Trophoblast cell (in vitro differentiated cells and primary cell): Measurements from ENCODE around the gene AGAP1.

Source experiments
- DNase-seq, 2 donors: peaks; one replicate each; pipeline ENCODE4 v3.0.0-alpha.2; 2016
- H2AFZ ChIP-seq: 2 replicates; pipeline ENCODE4 v1.6.1; 2013; ENCODE audit warnings: low read length, moderate library complexity, mild to moderate bottlenecking; ENCODE audit not compliant: insufficient read depth, poor library complexity
- H2AK5ac ChIP-seq: 2 replicates; pipeline ENCODE4 v1.6.1; 2013; ENCODE audit warnings: mild to moderate bottlenecking, low read length
- H2BK120ac ChIP-seq: 2 replicates; pipeline ENCODE4 v1.6.1; 2013; ENCODE audit warnings: low read length, mild to moderate bottlenecking, moderate library complexity; ENCODE audit not compliant: insufficient read depth, poor library complexity
- H2BK12ac ChIP-seq: 2 replicates; pipeline ENCODE4 v1.6.1; 2013; ENCODE audit warnings: mild to moderate bottlenecking, low read length, moderate library complexity
- H2BK5ac ChIP-seq: 2 replicates; pipeline ENCODE4 v1.6.1; 2013; ENCODE audit warnings: low read length, low read depth, moderate library complexity, mild to moderate bottlenecking; ENCODE audit not compliant: poor library complexity
- H3K14ac ChIP-seq: 2 replicates; pipeline ENCODE4 v1.6.1; 2013; ENCODE audit warnings: mild to moderate bottlenecking, low read length
- H3K18ac ChIP-seq: 2 replicates; pipeline ENCODE4 v1.6.1; 2013; ENCODE audit warnings: mild to moderate bottlenecking, low read length
- H3K23ac ChIP-seq: 2 replicates; pipeline ENCODE4 v1.6.1; 2013; ENCODE audit warnings: low read length
- H3K27ac ChIP-seq: 2 replicates; pipeline ENCODE4 v1.5.1; 2013; ENCODE audit warnings: low read depth, mild to moderate bottlenecking, inconsistent platforms, low read length, moderate library complexity
- H3K27me3 ChIP-seq: 2 replicates; pipeline ENCODE4 v1.6.1; 2013; ENCODE audit warnings: inconsistent platforms, mild to moderate bottlenecking, low read length, moderate library complexity; ENCODE audit not compliant: insufficient read depth
- H3K36me3 ChIP-seq, 2 experiments: 1 replicate in 1 of 2; 2 replicates in 1 of 2; pipeline ENCODE4 v1.6.1; 2013; ENCODE audit warnings: low read length in 2 of 2, mild to moderate bottlenecking in 2 of 2, moderate library complexity in 1 of 2; ENCODE audit not compliant: insufficient read depth in 2 of 2, control insufficient read depth in 1 of 2
- H3K4ac ChIP-seq: 2 replicates; pipeline ENCODE4 v1.6.1; 2013; ENCODE audit warnings: low read depth, mild to moderate bottlenecking, low read length, moderate library complexity
- H3K4me1 ChIP-seq, 2 experiments: 1 replicate in 1 of 2; 2 replicates in 1 of 2; pipeline ENCODE4 v1.6.1; 2013; ENCODE audit warnings: low read length in 2 of 2, mild to moderate bottlenecking in 2 of 2, moderate library complexity in 1 of 2; ENCODE audit not compliant: insufficient read depth in 2 of 2, control insufficient read depth in 1 of 2
- H3K4me2 ChIP-seq: 2 replicates; pipeline ENCODE4 v1.6.1; 2013; ENCODE audit warnings: inconsistent platforms, mild to moderate bottlenecking, low read length, moderate library complexity
- H3K4me3 ChIP-seq: 2 replicates; pipeline ENCODE4 v1.5.1; 2013; ENCODE audit warnings: mild to moderate bottlenecking, low read depth, low read length, inconsistent platforms
- H3K79me1 ChIP-seq: one replicate; pipeline ENCODE4 v1.6.1; 2013; ENCODE audit warnings: low read length
- H3K79me2 ChIP-seq: 2 replicates; pipeline ENCODE4 v1.6.1; 2013; ENCODE audit warnings: low read length, mild to moderate bottlenecking; ENCODE audit not compliant: control insufficient read depth, insufficient read depth, poor library complexity
- H3K9ac ChIP-seq: 2 replicates; pipeline ENCODE4 v1.6.1; 2013; ENCODE audit warnings: mild to moderate bottlenecking, low read length
- H3K9me3 ChIP-seq: 2 replicates; pipeline ENCODE4 v1.6.1; 2013; ENCODE audit warnings: low read depth, mild to moderate bottlenecking, control low read depth, inconsistent platforms, low read length; ENCODE audit not compliant: insufficient read depth
- H4K12ac ChIP-seq: 2 replicates; pipeline ENCODE4 v1.6.1; 2013; ENCODE audit warnings: low read depth, mild to moderate bottlenecking, low read length, moderate library complexity
- H4K8ac ChIP-seq: 2 replicates; pipeline ENCODE4 v1.6.1; 2013; ENCODE audit warnings: low read depth, mild to moderate bottlenecking, low read length, moderate library complexity
- H4K91ac ChIP-seq: one replicate; pipeline ENCODE4 v1.6.1; 2013; ENCODE audit warnings: low read depth, mild to moderate bottlenecking, low read length, moderate library complexity
- WGBS: extraction: QIAGEN DNeasy Blood & Tissue Kit; methylation state at CpG from one replicate; pipeline ENCODE4 v1.1.7; 2013; ENCODE audit warnings: missing lambda C conversion rate; ENCODE audit not compliant: insufficient read length, insufficient coverage; ENCODE audit errors: extremely low coverage; 5-methylcytosine and 5-hydroxymethylcytosine counted together

Gene AGAP1

DNA sequence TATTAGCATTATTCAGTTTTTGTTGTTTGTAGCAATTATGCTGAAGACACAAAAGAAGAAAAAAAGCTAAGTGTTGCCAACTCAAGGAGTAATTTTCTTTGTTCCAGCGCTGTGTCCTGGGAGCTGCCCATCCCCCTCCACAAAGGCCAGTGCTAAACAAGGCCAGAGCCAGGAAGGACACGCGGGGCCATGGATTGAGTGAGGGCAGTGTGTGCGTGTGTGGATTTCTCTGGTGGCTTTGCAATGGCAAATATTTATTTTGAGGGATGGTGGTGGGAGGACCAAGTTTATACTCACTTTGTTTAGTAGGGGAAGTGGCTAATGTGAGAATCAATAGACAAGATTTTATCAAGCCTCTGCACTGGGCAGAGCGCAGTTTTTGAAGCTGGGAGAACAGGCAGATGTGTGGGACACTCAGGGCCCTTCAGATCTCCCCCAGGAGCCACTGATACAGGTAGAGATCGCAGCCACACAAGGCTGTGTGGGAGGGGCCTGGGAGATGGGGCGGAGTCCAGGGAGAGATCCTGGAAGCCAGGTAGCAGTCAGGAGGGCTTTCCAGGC, 11.4 kb downstream of the AGAP1 start:
- Histone ChIP-seq H4K8ac (peak overlapping the region; percentile 42), H3K27me3 (no peaks in the 10 kb centered on the region), H3K4ac (peak overlapping the region; percentile 56), H2AFZ (no peak overlapping the region), H2BK5ac (no peak overlapping the region), H2AK5ac (no peak overlapping the region), H3K36me3 (no peaks in the 10 kb centered on the region), H2BK120ac (no peak overlapping the region), H4K12ac (no peak overlapping the region), H3K18ac (no peak overlapping the region), H2BK12ac (no peak overlapping the region), H3K9ac (no peak overlapping the region), H3K4me1 (peaks cover 21 to 35% of the 10 kb centered on the region in 2 experiments), H4K91ac (no peak overlapping the region), H3K9me3 (no peaks in the 10 kb centered on the region), H3K4me2 (no peak overlapping the region), H3K23ac (no peak overlapping the region), H3K4me3 (no peak overlapping the region), H3K27ac (no peak overlapping the region), H3K79me1 (peaks cover 3% of the 10 kb centered on the region), H3K79me2 (peaks cover 10% of the 10 kb centered on the region), H3K14ac (no peak overlapping the region)
- DNase-seq: no peak
- no CpG with 5 or more reads among the region's 7 CpGs for WGBS

- Histone ChIP-seq H3K18ac (peak overlapping the region; percentile 43), H3K79me1 (peaks cover 3% of the 10 kb centered on the region), H2AK5ac (no peak overlapping the region), H3K4me1 (peaks cover 13 to 29% of the 10 kb centered on the region in 2 experiments), H2AFZ (no peak overlapping the region), H4K8ac (no peak overlapping the region), H4K12ac (no peak overlapping the region), H3K9me3 (no peaks in the 10 kb centered on the region), H3K4me3 (no peak overlapping the region), H3K79me2 (peaks cover 7% of the 10 kb centered on the region), H3K27ac (no peak overlapping the region), H3K36me3 (no peaks in the 10 kb centered on the region), H3K27me3 (no peaks in the 10 kb centered on the region), H2BK12ac (no peak overlapping the region), H2BK5ac (no peak overlapping the region), H2BK120ac (no peak overlapping the region), H4K91ac (no peak overlapping the region), H3K9ac (no peak overlapping the region), H3K14ac (no peak overlapping the region), H3K23ac (no peak overlapping the region), H3K4ac (peak overlapping the region; percentile 65), H3K4me2 (no peak overlapping the region)
- WGBS: no CpG with 5 or more reads among the region's 14 CpGs
- no peak for DNase-seq
Observed at GRCh38 chr2:235506291-235506996, 12.6 kb downstream of the AGAP1 start.

- no peak overlapping the region for H2BK12ac ChIP-seq
Observed at GRCh38 chr2:235506997-235507615, 13.3 kb downstream of the AGAP1 start.

DNA sequence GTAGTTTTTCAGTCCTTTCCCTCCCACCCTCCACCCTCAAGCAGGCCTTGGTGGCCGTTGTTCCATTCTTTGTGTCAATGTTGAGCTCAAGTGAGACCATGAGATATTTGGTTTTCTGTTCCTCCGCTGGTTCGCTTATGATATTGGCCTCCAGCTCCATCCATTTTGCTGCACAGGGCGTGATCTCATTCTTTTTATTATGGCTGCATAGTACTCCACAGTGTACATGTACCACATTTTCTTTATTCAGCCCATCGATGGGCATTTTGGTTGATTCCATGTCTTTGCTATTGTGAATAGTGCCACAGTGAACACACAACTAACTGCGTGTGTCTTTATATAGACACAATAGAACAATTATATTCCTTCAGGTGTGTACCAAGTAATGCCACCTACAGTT, 14.1 kb downstream of the AGAP1 start:
- Histone ChIP-seq H3K4ac (no peak overlapping the region), H2BK5ac (no peak overlapping the region), H3K9me3 (no peaks in the 10 kb centered on the region), H3K18ac (no peak overlapping the region), H3K79me2 (peaks cover 7% of the 10 kb centered on the region), H3K27me3 (no peaks in the 10 kb centered on the region), H2BK120ac (no peak overlapping the region), H3K4me3 (no peak overlapping the region), H3K23ac (no peak overlapping the region), H4K91ac (no peak overlapping the region), H3K27ac (no peak overlapping the region), H4K8ac (no peak overlapping the region), H4K12ac (no peak overlapping the region), H2AK5ac (no peak overlapping the region), H2AFZ (no peak overlapping the region), H3K36me3 (no peaks in the 10 kb centered on the region), H3K9ac (no peak overlapping the region), H3K14ac (no peak overlapping the region), H3K4me1 (peaks cover 8 to 20% of the 10 kb centered on the region in 2 experiments), H2BK12ac (no peak overlapping the region), H3K79me1 (peaks cover 3% of the 10 kb centered on the region), H3K4me2 (no peak overlapping the region)
- no peak for DNase-seq
- no CpG with 5 or more reads among the region's 6 CpGs for WGBS

More at GRCh38 chr2:235506997-235507615, 13.3 kb downstream of the AGAP1 start:
- no peaks in the 10 kb centered on the region for H3K9me3 ChIP-seq
- no peaks in the 10 kb centered on the region for H3K27me3 ChIP-seq
- no peak overlapping the region for H4K8ac ChIP-seq
- no peak overlapping the region for H2BK5ac ChIP-seq
- H2AFZ ChIP-seq: peak overlapping the region; percentile 8
- H4K12ac ChIP-seq: no peak overlapping the region
- H3K79me2 ChIP-seq: peaks cover 5% of the 10 kb centered on the region
- no CpG with 5 or more reads among the region's 25 CpGs for WGBS
- H3K18ac ChIP-seq: peak overlapping the region; percentile 43
- no peak overlapping the region for H3K27ac ChIP-seq
- H4K91ac ChIP-seq: no peak overlapping the region
- H3K23ac ChIP-seq: no peak overlapping the region
- peaks cover 9 to 23% of the 10 kb centered on the region in 2 experiments for H3K4me1 ChIP-seq
- H3K14ac ChIP-seq: no peak overlapping the region
- H3K36me3 ChIP-seq: no peaks in the 10 kb centered on the region
- H2AK5ac ChIP-seq: no peak overlapping the region
- no peak overlapping the region for H3K4me2 ChIP-seq
- peak overlapping the region; percentile 65 for H3K4ac ChIP-seq
- H2BK120ac ChIP-seq: no peak overlapping the region
- H3K79me1 ChIP-seq: peaks cover 3% of the 10 kb centered on the region
- DNase-seq: peak; percentile 36 to 47
- no peak overlapping the region for H3K4me3 ChIP-seq
- H3K9ac ChIP-seq: no peak overlapping the region
